Ramos (cell line): Measurements from ENCODE around the gene PSMD10.

Experiments
- in situ Hi-C: fragments of 300-500 bp; cut with MboI; formaldehyde crosslinking; loops from one replicate; pipeline ENCODE4 v1.14.3; 2022; ENCODE audit warnings: low sequenced_read_pairs; ENCODE audit not compliant: unreplicated experiment

The PSMD10 gene, protein sequence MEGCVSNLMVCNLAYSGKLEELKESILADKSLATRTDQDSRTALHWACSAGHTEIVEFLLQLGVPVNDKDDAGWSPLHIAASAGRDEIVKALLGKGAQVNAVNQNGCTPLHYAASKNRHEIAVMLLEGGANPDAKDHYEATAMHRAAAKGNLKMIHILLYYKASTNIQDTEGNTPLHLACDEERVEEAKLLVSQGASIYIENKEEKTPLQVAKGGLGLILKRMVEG

DNA sequence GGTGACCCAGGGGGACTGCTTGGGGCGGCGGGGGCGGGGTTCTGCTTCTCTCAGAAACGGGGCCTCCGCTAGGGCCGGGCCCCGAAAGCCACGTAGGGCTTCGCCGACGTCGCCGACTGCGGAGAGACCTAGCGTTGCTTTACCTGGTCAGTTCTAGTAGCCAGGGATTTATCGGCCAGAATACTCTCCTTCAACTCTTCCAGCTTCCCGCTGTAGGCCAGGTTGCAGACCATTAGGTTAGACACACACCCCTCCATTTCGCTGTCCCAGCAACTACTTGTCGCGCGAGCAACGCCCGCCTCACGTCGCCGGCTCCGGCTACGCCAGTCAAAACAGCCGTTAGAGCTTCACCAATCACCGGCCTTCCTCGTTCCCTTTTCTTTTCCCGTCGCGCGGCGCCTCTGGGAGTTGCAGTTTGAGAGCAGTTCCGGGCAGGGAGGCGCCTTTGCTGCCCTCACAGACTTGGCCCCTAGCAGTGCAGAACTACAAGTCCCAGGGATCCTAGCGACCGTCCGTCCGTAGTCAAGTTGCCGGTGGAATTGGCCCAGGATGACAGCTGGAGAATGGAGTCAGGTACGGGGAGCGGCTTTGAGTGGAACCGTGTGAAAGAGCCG lies at the start of gene PSMD10, which contains the start of gene ATG4A:
Gene PSMD10 (minus strand): TSS at position 279 of the 614 bp plus-strand sequence. CDS start 22 bp downstream, at position 257.
Gene ATG4A (plus strand): TSS at position 515 of the 614 bp plus-strand sequence. CDS start 49 bp downstream, at position 564.
- in situ Hi-C loops = no loop called here

DNA sequence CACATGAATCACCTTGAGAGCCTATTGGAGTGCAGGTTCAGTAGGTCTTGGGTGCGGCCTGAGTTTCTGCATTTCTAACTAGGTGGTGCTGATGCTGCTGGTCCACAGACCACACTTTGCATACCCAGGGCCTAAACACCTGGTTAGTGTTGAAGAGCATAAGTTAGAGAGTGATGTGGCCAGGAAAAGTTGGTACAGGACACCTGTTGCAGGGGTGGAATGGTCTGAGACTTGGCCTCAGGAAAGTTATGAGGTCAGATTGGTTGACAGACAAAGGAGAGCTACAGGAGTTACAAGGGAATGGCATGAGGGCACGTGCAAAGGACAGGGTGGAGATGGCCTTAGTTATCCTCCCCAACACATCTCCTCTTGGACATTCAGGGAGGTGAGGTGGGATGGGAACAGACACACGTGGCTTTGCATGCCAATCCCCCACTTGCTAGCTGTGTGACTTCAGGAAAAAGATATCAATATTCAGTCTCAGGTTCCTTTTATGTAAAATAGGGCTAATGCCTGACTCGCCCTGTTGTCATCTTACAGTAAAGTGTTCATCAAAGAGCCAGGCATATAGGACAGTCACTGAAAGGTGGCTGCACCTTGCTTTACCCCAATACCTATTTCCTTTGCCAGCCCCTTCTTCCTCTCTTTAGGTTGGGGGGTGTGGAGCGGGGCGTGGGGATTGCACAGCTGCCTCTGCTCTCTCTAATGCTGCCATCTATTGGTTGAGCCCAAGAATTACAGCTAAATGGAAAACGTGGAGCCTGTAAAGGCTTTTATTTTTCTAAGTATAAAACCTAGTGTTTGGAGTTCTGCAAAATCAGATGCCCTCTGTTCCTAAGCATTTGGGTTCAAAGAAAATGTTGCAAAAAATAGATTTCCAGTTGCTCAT lies 47.7 kb upstream of the PSMD10 start:
- in situ Hi-C loops = no loop called here

DNA sequence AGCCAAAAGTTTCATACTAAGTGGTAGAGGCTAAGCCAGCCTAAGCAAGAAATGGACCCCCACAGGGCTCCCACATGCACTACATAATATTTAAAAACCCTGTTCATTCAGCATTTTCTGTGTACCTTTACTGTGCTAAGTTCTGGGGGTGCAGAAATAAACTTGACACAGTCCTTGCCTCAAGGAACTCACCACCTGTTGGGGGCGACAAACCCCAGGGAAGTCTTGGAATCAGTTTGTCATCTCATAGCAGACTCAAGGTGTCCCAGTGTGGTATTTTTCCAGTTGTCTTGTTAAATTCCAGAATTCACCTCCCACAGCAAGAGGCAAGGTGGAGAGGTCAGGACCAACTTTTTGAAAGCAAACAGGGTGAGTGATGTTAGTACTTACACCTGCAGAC lies 43.4 kb upstream of the PSMD10 start:
- in situ Hi-C loops = no loop called here

DNA sequence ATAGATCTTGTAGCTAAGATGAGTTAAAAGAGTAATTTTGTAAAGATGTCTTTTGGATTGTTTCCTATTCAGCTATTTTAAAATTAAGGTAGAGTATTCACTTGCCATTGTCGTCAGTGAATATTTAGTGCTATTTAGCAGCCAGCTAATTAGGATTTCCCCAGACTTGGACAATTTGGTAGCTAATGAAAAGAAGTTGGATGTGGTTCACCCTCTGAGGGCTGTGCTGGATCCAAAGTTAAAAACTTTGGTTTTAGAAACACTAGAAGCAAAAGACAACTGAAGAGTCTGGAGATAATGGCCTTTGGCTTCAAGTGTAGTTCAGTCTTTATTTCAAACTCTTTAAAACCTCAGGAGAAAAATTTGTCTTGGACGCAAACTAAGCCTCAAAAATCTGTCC lies 41.5 kb upstream of the PSMD10 start:
- in situ Hi-C loops = no loop called here

DNA sequence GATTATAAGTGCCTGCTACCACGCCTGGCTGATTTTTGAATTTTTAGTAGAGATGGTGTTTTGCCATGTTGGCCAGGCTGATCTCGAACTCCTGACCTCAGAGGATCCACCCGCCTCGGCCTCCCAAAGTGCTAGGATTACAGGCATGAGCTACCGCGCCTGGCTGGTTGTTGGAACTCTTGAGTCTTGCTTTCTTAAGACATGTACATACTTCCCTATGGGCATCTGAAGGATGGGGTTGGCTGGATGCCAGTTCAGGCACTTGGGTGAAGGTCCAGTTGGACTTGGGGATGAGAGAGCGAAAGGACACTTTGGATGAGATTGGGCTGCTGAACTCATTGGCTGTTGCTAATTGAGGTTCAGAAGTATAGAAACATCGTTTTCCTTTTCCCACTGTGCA lies 40.7 kb upstream of the PSMD10 start:
- in situ Hi-C loops = no loop called here

DNA sequence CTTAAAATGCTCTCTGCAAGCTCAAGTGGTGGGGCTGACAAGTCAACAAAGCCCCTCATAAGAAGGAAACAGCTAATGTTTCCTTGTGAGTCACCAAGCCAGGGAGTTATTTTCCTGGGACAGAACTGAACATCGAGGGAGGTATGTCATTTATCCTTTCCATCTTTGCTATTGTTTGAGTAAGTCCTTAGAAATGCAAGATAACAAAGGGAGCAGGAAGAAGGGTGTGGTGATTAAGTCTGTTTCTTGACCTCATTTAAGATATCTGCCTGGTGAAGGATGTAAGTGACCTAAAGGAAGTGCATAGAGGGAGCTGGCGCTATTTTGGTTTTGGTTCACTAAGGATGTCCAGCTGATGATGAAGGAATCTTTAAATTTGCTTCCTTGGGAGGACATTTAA lies 40.1 kb upstream of the PSMD10 start:
- in situ Hi-C loops = no loop called here

DNA sequence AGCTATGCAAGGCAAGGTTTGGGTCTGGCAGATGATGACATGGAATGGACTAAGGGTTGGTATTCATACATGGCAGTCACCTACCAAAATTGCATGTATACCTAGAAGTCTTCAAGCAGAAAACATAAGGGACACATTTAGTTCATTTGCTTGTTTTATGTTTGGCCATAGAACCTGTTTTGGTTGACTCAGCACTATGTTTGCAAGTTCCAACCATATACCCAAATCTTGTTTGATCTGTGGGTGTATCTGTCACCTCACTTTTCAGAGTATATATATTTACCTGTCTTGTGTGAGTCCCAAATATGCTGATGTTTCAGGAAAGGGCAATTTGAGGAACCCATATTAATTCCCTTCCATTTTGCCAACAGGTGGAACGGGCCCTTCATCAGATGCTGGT lies 39.5 kb upstream of the PSMD10 start:
- in situ Hi-C loops = no loop called here

DNA sequence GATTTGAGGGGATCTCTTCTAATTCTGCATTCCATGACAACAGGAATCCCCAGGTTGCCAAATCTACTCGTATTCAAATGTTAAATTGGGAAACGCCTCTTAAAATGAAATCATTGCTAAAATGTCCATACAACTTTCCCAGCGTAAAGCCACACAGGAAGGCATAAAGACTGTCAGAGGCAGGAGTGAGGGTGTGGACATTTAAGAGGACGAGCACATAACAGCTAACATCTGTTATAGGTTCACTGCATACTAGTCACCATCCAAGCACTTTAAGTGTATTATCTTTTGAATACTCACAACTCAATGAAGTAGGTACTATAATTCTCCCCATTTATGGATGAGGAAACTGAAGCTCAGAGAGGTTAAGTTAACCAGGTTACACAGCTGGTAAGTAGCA lies 35.8 kb upstream of the PSMD10 start:
- in situ Hi-C loops = no loop called here

DNA sequence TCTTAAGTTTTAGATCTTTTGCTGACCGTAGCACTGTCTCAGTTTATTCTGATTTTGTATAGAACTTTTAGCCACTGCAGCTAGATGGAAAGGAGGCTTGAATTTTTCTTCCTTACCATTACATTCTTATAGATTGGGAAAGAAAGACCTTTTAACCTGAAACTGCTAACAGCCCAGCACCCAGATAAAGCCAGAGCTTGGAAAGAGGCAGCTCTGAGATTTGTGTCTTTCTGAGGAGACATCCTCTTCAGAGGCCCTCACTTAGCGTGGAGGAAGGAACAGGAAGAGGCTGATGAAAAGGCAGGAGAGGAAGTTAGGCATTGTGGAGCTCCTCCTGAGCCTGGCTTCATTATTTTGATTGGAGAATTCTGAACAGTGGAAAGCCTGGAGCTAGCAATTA lies 35.3 kb upstream of the PSMD10 start:
- in situ Hi-C loops = no loop called here

DNA sequence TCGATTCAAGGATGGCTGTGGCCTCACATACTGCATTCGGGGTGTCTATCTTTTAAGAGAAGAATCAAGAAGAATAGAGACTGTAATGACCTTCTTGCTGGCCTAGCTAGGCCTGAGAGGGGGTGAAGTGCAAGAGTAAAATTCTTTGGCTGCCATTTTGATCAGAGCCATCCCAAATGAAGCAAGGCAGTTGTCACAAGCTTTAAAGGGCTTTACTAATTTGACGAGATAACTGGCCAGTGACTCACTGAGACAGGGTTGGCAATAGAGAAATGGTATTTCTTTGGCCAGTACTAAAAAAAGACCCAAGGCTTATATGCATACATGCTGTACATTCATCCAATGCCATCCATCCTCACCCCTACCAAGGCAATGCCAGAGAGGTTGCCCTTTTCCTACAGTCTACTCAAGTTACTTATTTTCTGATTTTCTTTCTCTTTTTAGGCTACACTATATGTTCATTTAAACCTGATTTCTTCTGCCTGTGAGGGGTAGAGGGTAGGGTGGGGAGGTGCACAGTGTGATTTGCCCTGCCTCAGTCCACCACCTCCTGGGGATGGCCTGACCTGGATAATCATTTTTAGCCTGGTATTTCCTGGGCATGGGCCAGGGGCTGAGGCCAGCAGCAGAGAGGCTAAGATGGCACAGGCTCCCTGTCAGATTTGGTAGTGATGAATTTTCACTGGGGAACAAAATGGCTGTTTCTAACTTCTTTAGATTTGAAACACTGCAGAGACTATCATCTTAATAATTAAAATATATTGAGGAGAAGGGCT lies 32.4 kb upstream of the PSMD10 start:
- in situ Hi-C loops = no loop called here

DNA sequence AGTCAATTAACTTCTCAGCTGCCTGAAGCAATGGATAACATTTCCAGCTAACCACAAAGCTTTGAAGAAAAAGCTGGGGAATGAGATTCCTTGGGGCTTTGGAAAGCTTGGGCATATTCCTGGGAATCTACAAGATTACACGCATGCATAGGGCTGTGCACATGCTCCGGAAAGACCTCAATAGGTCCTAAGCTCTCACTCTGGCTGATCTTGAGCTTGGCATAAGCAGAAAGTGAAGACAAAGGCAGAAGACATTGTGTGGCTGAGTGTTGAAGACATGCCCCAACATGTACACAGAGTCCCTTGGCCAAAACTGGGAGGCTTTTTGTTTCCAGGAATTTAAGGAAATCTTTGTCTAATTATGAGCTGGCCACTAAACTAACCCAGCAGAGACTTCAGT lies 31.4 kb upstream of the PSMD10 start:
- in situ Hi-C loops = no loop called here

DNA sequence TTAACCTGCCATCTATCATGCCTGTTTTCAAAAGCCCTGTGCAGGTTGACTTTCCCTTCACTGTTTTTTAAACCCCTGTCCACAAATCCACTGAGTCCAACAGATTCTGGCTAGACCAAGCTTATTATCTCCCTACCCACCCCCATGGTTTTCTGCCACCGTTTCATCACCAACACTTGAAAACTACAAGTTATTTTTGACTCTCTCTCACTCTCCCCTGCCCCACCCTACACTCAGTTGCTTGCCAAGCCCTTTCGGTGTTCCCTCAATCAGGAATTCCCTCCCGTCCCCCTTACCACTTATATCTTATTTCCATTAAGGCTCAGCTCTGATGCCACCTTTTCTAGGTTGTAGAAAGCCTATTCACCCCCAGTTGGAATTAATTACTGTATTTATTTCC lies 29.9 kb upstream of the PSMD10 start:
- in situ Hi-C loops = no loop called here

DNA sequence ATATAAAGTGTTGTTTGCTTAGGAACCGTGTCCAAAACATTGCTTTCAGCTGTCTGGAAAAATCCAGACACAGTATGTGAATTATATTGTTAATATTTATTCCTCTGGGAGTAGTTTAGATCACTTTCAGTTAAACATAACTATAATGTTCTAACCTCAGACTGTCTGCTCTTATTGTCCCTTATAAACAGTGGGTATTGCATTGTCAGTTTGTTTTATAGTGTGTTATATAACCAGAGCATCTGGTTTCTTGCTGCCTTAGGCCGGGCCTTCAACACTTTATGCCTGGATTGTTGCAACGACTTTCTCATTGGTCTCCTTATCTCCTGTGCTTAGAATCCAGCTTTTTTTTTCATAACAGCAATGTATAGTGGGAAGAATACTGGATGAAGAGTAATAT lies 26.6 kb upstream of the PSMD10 start:
- in situ Hi-C loops = no loop called here

DNA sequence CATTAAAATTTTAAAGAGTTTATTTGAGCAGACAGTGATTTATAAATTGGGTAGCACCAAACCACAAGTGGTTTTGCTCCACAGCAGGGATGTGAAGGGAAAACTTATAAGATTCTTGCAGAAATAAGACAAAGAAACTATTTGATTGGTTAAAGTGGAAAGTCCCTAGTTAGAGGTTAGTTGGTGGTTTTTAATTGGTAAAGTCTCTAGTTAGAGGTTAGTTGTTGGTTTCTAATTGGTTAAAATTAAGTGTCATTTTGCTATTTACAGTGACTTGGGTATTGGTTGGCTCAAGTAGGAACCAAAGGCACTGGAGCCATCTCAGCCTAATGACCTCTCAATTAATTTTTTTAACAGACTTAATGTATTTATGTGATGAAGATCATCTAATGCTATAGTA lies 23.2 kb upstream of the PSMD10 start:
- in situ Hi-C loops = no loop called here

DNA sequence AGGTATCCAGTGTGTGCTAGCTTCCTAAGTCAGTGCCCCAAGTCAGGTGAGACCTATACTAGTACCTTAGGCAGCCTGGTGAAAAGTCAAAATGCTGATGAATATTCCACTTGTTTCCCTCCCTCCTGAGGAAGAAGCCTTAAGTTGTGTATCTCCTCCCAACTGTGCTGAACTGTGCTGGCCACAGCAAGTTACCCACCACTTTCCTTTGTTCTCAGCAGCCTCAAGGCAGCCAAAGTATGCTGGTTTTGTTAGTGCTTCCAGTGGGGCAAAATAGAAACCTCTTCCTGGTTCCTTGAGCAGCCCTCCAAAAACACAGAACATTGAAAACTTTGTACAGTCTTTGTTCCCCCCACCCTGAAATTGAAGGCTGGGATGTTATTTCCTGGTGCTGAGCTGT lies 14.1 kb upstream of the PSMD10 start:
- in situ Hi-C loops = no loop called here

DNA sequence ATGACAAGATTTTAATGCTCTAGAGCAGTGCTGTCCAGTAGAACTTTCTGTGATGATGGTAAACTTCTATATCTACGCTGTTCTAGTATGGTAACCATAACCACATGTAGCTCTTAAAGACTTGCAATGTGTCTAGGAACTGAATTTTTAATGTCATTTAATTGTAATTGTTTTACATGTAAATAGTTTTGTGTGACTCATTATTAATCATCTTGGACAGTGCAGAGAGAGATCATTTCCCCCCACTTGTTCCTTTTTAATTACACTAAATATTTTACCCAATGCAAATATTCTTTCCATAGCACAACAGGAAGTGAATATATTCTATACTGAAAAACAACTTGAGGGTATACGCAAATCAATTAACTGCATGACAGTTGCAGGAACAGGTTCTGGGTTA lies 6.0 kb upstream of the PSMD10 start:
- in situ Hi-C loops = no loop called here

DNA sequence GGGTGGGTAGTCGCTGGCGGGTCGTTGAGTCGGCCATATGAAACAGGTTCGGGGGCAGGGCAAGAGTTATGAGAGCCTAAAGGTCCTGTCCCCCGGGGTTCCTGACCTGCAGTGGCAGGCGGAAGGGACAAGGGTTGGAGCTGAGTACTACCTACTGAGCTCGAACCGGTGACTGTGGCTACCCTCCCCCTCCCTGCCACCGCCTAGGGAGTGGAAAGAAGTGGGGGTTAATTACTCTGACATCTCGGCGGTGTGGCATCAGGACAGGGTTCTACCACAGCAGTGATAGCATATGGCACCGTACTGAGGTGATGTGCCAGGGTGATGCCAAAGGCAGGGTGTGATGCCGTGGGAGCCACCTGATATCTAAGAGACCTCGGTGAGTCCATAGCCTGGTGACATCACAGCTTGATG lies 543 bp upstream of the PSMD10 start:
- in situ Hi-C loops = no loop called here

DNA sequence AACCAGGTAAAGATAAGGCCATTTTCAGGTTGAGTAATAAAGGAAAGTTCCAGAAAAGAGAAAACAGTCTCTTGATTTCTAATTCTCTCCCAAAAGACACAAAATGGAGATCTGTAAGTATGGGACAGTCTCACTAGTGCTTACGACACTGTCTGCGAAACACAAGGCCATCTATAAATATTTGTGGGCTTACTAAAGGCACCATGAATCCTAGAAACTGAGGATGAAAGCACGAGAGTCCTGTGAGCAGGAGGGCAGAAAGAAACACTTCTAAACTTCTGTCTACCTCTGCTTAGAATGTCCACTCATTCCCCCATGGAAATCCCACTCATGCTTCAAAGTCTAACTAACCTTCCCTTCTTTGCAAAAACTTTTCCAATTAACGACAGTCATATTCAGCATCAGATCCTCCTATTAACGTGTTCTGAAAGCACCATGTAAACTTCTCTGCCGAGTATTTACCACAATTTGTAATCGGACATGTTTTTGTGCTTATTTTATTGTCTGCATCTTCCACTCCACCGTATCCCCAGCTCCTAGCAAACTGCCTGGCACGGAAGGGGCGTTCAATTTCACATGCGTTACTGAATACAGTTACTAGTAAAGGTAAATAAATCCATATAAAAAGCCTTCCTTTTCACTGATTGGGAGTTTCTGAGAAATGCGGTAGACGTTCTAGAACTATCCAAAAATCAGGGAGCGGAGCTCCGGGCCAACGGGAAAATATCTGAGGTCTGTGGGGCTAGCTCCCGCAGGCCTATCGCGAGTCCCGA lies 665 bp downstream of the PSMD10 start:
- in situ Hi-C loops = no loop called here

DNA sequence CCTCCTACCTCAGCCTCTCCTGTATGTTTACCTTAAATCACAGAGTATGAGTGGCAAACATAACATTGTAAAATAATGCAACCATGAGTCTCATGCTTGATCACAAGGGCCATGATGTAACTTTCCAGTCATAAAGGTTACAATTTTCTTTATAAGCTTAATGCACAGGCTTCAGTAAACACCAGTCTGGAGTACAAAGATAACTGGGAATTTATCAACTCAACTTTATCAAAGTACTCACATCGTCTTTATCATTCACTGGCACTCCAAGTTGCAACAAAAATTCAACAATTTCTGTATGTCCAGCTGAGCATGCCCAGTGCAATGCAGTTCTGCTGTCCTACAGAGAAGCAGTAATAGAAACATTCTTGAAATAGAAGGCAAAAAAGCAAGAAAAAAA lies 2.8 kb downstream of the PSMD10 start:
- in situ Hi-C loops = no loop called here

DNA sequence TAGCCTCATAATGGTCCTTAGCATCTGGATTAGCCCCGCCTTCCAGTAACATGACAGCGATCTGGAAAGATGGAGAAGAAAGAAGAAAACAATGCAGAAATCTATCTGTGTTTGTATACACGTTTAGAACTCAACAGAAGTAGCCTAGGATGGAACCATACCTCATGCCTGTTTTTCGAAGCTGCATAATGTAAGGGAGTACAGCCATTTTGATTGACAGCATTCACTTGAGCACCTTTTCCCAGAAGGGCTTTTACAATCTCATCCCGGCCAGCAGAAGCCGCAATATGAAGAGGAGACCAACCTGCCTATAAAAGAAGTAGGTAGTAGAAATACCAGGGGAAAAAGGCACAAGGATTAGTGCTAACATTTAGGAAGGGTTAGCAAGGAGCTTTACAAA lies 3.5 kb downstream of the PSMD10 start:
- in situ Hi-C loops = no loop called here
